ENCODE data around the gene SNX9. TPM values are rescaled to one million over a fixed set of nuclear protein-coding genes. Genes with fewer than 3 reads are reported as not detected.
"Not testable (repeated sequence)": the region's sequence is repeated elsewhere in the genome, so short reads cannot be mapped to it uniquely, and the experiment has no call there.

The SNX9 gene
- total RNA-seq (2014; rRNA removed; shearing (Covaris generic)): 10.6 and 11.1 TPM in 2 replicates

DNA sequence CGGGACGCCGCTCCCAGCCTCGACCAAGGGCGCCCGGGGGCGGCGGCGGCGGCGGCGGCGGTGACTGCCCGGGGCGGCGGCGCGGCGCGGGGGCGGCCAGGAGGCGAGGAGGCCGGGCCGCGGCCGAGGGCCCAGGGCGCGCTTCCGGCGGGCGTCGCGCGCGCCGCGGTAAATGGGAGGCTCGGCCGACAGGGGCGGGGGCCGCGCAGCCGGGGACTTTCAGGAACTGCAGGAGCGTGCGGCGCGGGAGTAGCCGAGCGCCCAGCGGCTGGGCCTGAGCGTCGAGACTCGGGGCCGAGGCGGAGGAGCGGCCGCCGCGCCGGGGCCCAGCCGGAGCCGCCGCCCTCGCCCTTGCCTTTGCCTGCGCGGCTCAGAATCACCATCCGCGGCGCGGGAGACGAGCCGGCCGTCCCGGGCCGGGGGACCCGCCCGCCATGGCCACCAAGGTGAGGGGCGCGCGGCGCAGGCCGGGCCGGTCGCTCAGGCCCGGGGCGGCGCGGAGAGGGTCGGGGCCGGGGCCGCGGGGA, at the start of gene SNX9:
Gene SNX9 (plus strand): TSS at position 246 of the 527 bp plus-strand sequence. CDS start 189 bp downstream, at position 435.
- peak; percentile 73 for DNase-seq (ENCODE audit: low spot score)

DNA sequence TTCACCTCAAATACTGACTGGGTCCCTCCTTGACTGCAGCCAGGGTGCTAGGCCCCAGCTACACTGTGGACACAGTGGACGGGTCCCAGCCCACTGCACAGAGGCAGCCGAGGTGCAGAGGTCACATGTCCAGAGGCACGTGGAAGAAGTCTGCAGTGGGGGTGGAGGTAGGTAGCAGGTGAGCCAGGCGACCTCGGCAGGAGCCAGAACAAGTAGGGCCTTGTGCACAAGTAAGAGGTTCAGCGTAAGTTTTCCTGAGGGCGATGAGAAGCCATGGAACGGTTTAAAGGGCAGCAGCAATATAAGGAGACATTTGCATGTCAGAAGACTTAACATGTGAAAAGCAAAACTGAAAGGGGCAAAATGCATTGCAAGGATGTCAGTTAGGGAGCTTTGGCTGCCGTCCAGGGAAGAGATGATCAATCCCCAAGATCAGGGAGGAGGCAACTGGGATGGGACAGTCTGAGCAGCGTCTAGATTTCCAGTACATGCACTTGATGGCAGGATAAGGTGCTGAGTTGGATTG, 49.7 kb upstream of the SNX9 start:
- no peak for DNase-seq (ENCODE audit: low spot score)

DNA sequence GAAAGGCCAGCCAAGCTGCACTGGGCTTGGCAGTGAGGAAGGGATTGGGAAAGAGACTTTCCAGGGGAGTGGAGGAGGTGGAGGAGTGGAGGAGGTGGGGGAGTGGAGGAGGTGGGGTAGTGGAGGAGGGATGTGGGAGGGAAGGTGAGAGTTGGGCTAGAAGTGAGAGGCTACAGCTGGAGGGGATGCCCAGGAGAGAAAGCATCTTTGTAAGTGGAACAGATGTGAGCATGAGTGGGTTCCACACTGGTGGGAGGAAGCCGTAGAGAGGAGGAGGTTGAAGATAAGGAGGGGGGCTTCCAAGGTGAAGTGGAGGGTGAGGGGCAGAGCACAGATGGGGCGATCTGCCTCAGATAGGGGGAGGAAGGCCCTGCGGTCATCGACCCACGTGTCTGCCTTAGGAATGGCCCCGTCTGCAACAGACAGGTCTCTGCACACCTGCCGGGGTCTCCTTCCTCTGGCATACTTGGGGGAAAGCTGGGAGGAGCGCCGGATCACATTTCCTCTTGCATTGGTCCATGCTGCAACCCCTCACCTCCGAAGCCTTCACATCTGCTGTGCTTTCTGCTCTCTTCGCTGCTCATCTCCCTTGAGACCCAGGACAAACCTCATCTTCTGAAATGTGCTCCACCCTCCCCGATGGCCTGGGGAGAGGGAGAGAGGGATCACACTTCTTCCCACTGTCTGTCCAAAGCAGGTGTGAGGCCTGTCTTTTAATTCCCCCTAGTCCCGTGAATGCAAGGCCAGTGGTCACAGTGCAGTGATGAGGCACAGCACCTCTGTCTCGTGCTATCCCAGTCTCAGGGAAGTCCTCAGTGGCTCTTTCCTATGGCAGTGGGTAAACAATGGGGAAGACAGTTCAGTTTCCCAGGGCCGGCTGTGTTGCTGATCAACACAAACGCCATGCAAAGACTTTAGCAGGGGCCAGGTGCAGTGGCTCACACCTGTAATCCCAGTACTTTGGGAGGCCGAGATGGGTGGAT, 48.6 kb upstream of the SNX9 start:
- no peak for DNase-seq (ENCODE audit: low spot score)

DNA sequence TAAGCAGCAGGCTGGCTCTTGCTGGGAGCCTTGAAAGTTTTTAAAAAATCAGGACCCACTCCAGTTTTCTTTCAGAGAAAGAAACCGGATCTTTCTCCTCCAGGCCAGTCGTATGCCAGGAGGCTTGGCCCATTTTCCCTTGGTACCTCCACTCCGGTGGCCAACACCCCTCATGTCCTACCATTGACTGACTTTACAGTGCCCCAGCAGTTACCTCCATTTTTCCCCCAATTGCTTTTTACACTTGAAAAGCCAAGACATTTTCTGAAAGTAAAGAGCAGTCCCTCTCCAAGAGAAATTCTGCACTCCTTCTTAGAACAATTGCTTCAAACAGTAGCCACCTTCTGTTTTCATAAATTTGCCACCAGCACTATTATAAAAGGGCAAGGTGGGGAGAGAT, 47.7 kb upstream of the SNX9 start:
- DNase-seq (ENCODE audit: low spot score): no peak

DNA sequence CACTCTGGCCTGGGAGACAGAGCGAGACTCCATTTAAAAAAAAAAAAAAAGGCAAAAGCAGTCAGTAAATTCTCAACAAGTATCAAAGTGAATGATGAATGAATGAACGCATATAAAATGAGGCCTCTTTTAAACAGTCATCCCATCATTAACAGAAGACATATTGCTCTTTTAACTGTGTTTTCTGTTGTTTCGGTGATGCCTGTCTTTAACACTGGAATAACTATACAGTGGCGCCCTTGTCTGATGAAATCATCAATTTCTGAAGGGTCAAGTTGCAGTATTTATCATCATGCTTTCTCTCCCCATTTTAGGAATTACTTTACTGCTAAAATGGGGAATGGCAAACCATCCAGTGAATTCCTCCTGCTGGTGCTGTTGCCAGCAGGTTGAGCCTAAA, 45.7 kb upstream of the SNX9 start:
- no peak for DNase-seq (ENCODE audit: low spot score)

DNA sequence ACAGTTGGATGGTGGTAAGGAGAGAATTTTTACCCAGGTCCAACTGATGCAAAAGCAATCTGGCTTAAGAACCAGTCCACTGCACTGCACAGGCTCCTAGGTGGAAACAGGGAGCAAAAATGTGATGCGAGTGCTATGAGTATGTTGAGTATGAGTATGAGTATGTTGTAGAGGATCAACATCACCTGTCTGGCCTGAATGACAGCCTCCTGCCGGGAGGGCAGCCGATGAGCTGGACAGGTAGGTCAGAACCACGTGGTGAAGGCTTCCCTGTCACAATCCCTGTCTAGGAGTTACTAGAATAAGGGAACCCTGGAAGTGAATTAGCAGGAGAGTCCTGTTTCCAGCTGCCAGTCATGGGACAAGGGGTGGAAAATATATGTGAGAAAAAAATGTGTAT, 44.3 kb upstream of the SNX9 start:
- no peak for DNase-seq (ENCODE audit: low spot score)

DNA sequence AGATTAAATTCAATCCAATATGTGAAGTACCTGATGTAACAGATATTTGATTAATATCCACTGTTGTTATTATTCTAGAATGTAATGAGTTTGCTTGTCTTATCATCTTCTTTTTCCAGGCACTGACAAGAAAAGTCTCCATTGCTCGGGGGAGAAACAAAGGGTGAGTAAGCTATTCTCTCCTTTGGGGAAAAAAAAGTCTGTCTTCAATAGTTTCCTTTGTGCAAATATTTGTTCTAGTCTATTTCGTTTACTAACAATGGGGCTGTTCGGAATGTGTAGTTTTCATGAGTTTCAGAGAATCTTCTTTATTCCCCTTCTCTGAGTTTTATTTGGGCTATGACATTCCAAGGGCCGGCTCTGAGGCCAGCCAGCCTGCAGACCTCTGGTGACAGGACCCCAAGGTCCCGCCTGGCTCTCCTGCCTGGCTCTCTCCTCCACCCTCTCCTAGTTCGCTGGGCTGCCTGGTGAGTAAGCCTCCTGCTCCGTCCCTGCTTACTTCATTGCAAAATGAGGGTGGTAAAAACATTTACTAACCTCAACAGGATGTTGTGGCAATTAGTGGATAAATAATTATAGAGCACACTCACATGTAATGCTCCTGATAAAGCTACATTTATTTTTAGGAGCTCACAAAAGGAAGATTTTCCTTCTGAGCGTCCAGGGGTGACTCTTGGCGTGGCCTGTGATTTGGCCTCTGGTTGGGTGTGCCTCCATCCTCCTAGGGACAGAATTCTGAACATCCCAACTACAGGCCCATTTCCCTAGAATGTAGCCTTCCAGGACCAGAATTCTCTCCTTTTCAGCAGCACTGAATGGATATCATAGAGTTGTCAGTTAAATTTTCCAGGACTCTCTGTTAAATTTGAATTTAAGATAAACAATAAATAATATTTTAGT, 43.1 kb upstream of the SNX9 start:
- DNase-seq (ENCODE audit: low spot score): no peak

DNA sequence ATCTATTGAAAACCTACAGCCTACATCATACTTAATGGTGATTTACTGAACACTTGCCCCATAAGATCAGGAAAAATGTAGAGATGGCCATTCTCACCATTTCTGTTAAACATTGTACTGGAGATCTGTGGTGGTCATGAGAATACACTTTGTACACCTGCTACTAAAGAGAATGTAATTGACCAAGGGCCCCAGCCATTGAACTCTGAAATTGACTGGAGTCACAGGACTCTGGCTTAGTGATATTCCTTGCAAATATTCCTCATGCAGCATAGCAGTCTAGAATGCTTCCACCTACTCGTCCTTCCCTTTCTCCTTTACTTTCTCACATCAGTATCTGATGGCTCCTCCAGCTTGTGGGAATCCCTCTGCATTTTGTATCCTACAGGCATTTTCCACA, 37.4 kb upstream of the SNX9 start:
- no peak for DNase-seq (ENCODE audit: low spot score)

DNA sequence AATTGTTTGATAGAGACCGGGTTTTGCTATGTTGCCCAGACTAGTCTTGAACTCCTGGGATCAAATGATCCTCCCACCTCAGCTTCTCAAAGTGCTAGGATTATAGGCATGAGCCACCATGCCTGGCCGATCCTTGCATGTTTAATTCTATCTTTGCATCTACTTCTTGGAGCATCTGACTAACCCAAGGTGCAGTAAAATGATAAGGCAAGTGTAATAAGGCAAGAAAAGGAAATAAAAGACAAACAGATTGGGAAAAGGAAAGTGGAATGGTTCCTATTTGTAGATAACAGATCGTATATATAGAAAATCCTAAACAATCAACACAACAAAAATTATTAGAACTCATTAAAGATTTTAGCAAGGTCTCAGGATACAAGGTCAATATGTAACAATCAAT, 36.8 kb upstream of the SNX9 start:
- no peak for DNase-seq (ENCODE audit: low spot score)

DNA sequence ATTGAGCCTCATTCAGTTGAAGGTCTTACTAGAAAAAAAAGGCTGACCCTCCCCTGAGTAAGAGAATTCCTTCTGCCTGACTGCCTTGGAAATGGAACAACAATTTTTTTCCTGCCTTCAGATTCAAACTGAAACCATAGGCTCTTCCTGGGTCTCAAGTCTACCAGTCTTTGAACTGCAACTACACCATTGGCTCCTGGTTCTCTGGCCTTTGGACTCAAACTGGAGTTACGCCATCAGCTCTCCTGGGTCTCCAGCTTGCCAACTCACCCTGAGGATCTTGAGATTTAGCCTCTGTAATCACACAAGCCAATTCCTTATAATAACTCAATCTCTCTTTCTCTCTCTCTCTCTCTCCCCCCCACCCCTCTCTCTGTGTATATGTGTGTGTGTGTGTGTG, 36.0 kb upstream of the SNX9 start:
- peak; percentile 73 for DNase-seq (ENCODE audit: low spot score)

DNA sequence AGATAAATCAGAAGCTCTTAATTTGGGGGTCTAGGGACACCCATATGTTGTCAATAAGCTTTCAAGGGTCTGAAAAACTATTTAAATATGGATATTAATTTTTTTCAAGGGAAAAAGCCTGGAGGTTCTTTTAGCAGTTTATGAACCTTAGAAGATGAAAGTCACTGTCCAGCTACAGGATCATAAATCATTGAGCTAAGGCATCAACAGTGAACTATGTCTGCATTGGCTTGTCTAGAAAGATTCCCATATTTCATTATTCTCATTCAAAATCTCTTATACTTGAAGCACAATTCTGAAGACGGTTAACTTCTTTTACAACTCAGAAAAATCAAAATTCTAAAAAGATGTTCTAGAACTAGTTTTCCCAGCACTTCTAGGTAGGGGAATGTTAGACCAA, 34.9 kb upstream of the SNX9 start:
- no peak for DNase-seq (ENCODE audit: low spot score)

DNA sequence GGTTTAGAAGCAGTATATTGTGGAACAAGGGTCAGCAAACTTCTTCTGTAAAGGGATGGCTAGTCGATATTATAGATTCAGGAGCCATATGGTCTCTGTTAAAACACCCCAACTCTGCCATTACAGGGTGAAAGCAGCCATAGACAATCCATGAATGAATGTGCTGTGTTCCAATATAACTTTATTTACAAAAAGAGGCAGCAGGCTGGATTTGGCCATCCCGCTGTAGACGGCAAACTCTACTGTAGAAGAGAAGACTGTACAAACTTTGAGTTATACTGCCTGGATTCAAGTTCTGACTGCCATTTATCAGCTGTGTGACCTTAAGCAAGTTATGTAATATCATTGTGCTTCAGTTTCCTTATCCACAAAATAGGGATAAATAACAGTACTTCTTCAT, 33.7 kb upstream of the SNX9 start:
- no peak for DNase-seq (ENCODE audit: low spot score)

DNA sequence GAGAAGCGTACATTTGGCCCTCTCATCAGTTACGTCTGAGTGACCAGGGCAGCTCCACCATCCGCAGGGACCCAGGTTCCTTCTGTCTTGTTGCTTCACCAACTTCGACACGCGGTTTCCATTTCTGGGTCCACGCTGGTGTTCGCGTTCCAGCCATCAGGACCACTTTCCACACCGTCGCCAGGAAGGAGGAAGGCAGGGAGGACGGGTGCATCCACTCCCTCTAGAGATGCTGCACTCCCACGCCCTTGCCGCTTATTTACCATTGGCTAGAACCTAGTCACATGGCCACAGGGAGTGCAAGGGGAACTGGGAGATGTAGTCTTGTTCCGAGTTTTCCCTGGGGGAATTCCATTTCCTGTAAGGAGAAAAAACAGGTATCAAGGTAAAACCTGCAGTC, 33.2 kb upstream of the SNX9 start:
- DNase-seq (ENCODE audit: low spot score): peak; percentile 18

DNA sequence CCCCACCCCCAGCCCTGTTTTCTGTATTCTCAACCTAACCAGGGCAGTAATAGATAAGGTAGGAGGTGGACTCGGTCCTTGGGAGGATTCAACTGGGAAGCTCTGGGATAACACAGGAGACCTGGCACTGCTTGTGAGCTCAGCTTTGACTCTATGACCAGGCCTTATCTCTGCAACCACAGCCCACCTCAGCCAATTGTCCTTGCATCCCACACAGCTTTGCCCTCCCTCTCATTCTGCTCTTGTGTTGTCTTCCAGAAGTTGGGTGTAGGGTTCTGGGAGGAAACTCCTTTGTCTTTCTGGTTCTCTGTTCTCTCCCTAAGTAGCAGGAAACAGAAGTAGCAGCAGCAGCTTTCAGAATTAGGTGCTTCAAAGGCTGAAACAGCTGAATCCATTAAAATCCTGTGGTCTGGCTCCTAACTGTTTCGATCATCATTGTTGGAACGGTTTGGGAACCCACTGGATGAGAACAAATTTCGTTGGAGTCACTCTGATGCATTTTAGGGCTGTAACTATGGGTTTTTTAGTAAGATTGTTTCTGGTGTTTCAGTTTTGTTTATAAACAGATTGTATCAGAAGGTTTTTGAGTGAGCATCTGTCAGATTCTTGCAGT, 32.4 kb upstream of the SNX9 start:
- DNase-seq (ENCODE audit: low spot score): no peak

DNA sequence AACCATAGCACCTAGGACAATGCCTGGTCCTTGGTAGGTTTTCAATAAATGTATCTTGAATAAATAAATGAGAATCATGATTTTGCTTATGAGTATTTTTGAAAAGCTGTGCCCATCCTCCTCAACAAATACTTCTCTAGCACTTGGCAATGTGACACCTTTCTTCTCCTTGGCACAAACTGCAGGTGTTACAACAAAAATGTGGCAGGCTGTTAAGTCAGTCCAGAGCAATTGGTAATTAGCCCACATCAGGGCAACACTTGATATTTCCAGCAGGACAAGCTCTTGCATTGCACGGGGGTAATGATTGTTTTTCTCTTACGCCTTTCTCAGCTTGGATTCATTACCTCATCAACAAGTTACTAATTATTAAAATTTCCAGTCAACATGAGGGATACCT, 31.6 kb upstream of the SNX9 start:
- DNase-seq (ENCODE audit: low spot score): no peak

DNA sequence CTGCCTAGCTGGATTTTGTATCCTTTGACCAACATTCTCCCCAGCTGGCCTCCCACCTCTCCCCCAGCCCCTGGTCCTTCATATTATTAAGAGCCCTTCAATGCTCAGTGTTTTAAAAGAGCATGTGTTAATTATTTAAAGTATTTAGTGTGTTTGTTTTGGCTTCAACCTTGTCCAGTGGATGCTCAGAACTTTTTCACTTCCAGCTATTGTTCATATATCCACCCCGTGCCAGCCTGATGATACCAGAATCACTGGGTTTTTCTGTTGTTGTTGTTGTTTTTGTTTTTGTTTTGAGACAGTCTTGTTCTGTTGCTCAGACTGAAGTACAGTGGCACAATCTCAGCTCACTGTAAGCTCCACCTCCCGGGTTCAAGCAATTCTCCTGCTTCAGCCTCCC, 30.4 kb upstream of the SNX9 start:
- DNase-seq (ENCODE audit: low spot score): no peak

DNA sequence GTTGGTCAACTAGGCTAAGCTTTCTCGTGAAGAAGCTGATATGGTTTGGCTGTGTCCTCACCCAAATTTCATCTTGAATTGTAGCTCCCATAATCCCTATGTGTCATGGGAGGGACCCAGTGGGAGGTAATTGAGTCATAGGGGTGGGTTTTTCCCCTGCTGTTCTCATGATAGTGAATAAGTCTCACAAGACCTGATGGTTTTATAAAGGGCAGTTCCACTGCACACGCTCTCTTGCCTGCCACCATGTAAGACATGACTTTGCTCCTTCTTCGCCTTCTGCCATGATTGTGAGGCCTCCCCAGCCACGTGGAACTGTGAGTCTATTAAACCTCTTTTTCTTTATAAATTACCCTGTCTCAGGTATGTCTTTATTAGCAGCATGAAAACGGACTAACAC, 29.0 kb upstream of the SNX9 start:
- DNase-seq (ENCODE audit: low spot score): not testable (repeated sequence)

DNA sequence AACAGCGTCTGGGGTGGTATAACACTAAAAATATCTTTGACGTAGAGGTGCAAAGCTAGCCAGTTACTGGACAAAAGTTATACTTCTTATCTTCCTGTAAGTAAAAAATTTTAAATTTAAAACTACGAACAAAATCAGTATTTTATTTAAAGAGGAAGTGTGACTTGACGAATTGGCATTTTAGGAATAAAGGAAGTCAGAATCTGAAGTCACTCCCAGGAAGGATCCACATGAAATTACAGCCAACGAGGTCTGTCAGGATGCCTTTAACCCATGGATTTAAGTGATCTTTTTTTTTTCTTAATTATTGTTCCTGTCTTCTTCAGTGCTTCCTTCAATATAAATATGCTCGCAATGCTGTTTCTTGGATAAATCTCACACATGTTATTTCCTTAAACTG, 27.2 kb upstream of the SNX9 start:
- no peak for DNase-seq (ENCODE audit: low spot score)

DNA sequence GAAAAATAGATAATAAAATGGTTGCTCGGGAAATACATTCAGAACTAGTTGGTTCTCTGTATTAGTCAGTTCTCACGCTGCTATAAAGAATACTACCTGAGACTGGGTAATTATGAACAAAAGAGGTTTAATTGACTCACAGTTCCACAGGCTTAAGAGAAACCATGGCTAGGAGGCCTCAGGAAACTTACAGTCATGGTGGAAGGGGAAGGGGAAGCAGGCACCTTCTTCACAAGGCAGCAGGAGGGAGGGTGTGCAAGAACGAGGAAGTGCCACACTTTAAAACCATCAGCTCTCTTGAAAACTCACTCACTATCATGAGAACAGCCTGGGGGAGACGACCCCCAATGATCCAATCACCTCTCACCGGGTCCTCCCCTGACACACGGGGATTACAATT, 24.2 kb upstream of the SNX9 start:
- no peak for DNase-seq (ENCODE audit: low spot score)

DNA sequence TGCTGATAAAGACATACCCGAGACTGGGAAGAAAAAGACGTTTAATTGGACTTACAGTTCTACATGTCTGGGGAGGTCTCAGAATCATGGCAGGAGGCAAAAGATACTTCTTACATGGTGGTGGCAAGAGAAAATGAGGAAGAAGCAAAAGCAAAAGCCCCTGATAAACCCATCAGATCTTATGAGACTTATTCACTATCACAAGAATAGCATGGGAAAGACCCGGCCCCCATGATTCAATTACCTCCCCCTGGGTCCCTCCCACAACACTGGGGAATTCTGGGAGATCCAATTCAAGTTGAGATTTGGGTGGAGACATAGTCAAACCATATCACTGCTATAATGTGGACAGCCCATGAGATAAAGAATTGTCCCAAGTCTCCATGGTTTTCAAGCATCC, 23.5 kb upstream of the SNX9 start:
- DNase-seq (ENCODE audit: low spot score): not testable (repeated sequence)

DNA sequence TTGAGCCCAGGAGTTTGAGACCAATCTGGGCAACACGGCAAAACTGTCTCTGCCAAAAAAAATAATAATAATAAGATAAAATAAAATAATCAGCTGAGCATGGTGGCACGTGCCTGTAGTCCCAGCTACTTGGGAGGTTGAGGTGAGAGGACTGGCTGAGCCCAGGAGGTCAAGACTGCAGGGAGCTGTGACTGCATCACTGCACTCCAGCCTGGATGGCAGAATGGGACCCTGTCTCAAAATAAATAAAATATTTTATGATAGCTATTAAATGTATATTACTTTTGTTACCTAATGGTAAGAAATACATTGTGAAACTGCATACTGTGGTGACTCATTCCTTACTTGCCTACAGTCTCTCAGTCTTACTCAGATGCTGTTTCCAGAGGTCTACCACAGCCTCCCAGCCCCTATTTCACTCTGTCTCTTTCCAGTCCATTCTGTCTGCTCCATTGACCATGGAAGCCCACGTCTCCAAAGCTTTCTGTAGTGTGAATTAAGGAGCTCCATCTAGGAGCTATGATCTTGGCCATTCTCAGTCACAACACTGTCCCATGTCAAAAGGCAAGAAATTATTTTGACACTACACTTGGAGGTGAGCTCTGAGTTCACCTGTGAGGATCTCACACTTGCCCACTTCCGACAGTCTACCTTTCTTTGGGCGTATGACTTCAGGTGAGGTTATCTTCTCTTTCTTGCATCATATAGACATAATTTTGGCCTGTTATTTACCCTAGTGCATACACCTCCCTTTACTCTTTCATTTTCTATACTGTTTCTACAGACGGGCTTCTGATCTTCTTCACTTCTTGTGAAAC, 22.4 kb upstream of the SNX9 start:
- DNase-seq (ENCODE audit: low spot score): no peak

Data from HT-29 (cell line).